Measurements from ENCODE around the gene DNAH14. TPM values are rescaled to one million over a fixed set of nuclear protein-coding genes. Genes with fewer than 3 reads are reported as not detected.

The DNAH14 gene
- total and polyA plus RNA-seq, 8 donors = 7.9 to 27.6 (median 17.5) TPM

- 74 to 93% methylated on average over 2 of the region's 2 CpGs for WGBS, 2 donors
- no peak overlapping the region for H3K4me3 ChIP-seq
- TF ChIP-seq, protein P1, sequence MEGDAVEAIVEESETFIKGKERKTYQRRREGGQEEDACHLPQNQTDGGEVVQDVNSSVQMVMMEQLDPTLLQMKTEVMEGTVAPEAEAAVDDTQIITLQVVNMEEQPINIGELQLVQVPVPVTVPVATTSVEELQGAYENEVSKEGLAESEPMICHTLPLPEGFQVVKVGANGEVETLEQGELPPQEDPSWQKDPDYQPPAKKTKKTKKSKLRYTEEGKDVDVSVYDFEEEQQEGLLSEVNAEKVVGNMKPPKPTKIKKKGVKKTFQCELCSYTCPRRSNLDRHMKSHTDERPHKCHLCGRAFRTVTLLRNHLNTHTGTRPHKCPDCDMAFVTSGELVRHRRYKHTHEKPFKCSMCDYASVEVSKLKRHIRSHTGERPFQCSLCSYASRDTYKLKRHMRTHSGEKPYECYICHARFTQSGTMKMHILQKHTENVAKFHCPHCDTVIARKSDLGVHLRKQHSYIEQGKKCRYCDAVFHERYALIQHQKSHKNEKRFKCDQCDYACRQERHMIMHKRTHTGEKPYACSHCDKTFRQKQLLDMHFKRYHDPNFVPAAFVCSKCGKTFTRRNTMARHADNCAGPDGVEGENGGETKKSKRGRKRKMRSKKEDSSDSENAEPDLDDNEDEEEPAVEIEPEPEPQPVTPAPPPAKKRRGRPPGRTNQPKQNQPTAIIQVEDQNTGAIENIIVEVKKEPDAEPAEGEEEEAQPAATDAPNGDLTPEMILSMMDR (IDR thresholded peaks at IDR 0.05) = no peak
- ATAC-seq (no peak), FAIRE-seq (no peak), DNase-seq (no peak)
- intact Hi-C loops (cut with DNase I) = no loop called here
- H3K9me3 ChIP-seq = no peaks in the 10 kb centered on the region
- H3K4me1 ChIP-seq = no peaks in the 10 kb centered on the region
- H3K36me3 ChIP-seq = no peaks in the 10 kb centered on the region
- H3K27ac ChIP-seq = no peak overlapping the region
- no peaks in the 10 kb centered on the region for H3K27me3 ChIP-seq
Observed at GRCh38 chr1:225257081-225257480, 327.6 kb downstream of the DNAH14 start.

DNA sequence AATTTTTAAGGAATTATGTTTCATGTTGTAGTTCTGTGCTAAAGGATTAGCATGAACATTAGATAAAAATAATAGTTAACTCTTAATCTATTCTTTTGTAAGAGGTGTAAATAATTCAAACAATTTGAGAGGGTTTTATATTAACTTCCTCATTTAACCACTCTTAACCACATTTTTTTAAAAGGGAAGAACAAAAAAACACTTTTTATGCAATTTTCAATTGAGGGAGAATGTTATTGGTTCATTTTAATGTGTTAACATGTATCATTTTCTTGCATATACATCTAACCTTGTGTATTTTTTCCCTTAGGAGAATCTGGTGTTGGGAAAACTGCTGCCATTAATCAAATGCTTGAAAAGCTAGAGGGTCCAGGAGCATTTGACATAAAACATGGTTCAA lies 329.3 kb downstream of the DNAH14 start:
- no peak overlapping the region for H3K4me3 ChIP-seq
- no peaks in the 10 kb centered on the region for H3K36me3 ChIP-seq
- TF ChIP-seq, protein P1 (IDR thresholded peaks at IDR 0.05) = no peak
- intact Hi-C loops (cut with DNase I) = no loop called here
- DNase-seq (no peak), ATAC-seq (no peak), FAIRE-seq (no peak)
- no peak overlapping the region for H3K27ac ChIP-seq
- H3K9me3 ChIP-seq = no peaks in the 10 kb centered on the region
- no peaks in the 10 kb centered on the region for H3K4me1 ChIP-seq
- H3K27me3 ChIP-seq = no peaks in the 10 kb centered on the region

GRCh38 chr1:225259542-225259941 lies 330.1 kb downstream of the DNAH14 start:
- intact Hi-C loops (cut with DNase I) = no loop called here
- H3K4me3 ChIP-seq = no peak overlapping the region
- no peaks in the 10 kb centered on the region for H3K27me3 ChIP-seq
- no peaks in the 10 kb centered on the region for H3K36me3 ChIP-seq
- TF ChIP-seq, protein P1 (IDR thresholded peaks at IDR 0.05) = no peak
- DNase-seq (no peak), FAIRE-seq (no peak), ATAC-seq (no peak)
- H3K4me1 ChIP-seq = no peaks in the 10 kb centered on the region
- H3K9me3 ChIP-seq = no peaks in the 10 kb centered on the region
- 74 to 83% methylated on average over 1 of the region's 1 CpG for WGBS, 2 donors
- H3K27ac ChIP-seq = no peak overlapping the region

DNA sequence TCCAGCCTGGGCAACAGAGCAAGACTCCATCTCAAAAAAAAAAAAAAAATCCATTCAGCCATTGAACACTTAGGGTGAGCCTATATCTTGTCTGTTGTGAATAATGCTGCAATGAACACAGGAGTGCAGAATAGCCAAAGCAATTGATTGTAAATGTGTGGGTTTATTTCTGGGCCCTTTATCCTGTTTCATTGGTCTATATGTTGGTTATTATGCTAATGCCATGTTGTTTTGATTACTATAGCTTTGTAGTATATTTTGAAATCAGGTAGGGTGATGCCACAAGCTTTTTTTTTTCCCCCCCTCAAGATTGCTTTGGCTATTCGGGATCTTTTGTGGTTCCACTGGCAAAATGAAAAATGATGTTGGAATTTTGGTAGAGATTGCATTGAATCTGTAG lies 330.8 kb downstream of the DNAH14 start:
- H3K4me1 ChIP-seq = no peaks in the 10 kb centered on the region
- no peak overlapping the region for H3K27ac ChIP-seq
- 83 to 100% methylated on average over 1 of the region's 1 CpG for WGBS, 2 donors
- H3K27me3 ChIP-seq = no peaks in the 10 kb centered on the region
- FAIRE-seq = no peak
- TF ChIP-seq, protein P1 (IDR thresholded peaks at IDR 0.05) = no peak
- H3K9me3 ChIP-seq = no peaks in the 10 kb centered on the region
- DNase-seq = no peak
- ATAC-seq = no peak
- H3K36me3 ChIP-seq = no peaks in the 10 kb centered on the region
- intact Hi-C loops (cut with DNase I) = no loop called here
- no peak overlapping the region for H3K4me3 ChIP-seq

- H3K4me3 ChIP-seq = no peak overlapping the region
- TF ChIP-seq, protein P1 (IDR thresholded peaks at IDR 0.05) = no peak
- intact Hi-C loops (cut with DNase I) = no loop called here
- 96% methylated on average over 3 of the region's 3 CpGs for WGBS, 2 donors
- FAIRE-seq (no peak), DNase-seq (no peak), ATAC-seq (no peak)
- no peaks in the 10 kb centered on the region for H3K27me3 ChIP-seq
- H3K4me1 ChIP-seq = no peaks in the 10 kb centered on the region
- no peaks in the 10 kb centered on the region for H3K9me3 ChIP-seq
- H3K36me3 ChIP-seq = no peaks in the 10 kb centered on the region
- no peak overlapping the region for H3K27ac ChIP-seq
Observed at GRCh38 chr1:225277445-225277844, 348.0 kb downstream of the DNAH14 start.

Data from pancreas (tissue), 10 donors.